ENCODE results near the gene NHERF2. TPM values are rescaled to one million over a fixed set of nuclear protein-coding genes. Genes with fewer than 3 reads are reported as not detected.

Gene NHERF2
- total and polyA plus RNA-seq, 2 experiments from 2014 or later: 12.0 to 16.5 TPM

DNA sequence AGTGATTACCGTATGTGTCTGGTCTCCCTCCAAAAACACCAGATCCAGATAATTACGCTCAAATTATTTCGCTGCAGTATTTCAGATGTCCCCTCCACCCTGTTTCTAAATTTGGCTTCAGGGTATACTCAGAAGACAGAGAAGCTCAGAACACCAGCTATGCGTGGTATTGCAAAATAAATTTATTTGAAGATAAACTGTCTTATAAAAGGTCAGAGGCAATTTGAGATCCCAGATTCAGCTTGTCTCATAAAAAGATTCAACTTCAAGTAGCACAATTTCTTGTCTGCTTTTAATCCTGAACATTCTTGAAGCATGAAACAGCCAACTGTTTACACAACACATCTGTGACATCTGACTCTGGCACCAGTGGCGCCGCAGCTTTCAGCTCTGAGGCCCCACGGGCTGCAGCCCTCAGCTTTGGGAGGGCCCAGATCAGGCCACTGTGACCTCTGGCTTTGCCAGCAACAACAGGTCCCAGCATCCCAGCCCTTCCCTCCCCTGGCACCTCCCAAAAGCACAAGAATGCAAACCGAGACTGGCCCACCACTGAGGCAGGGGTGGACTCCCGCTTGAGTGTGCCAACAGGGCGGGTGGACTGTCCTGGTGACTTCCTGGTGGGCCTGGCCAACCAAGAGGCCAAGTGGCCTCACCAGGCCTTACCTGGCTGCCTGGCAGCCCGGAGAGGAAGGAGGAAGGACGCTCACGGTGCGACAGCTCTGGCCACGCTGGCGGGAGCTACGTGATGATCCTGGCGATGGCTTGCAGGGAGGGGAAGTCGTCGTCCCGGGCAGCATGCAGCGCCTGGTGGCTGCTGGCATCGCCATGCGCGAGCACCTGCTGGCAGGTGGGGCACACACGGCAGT, 29.0 kb upstream of the NHERF2 start:
- Histone ChIP-seq H3F3A (replicated peaks; ENCODE audit: low read depth) (0 out of 2 replicates have a peak, but pooled peaks cover 10% of the 10 kb centered on the region), H2AFZ (no peak overlapping the region), H3K27me3 (ENCODE audit: insufficient read depth) (no peaks in the 10 kb centered on the region), H3K4me1 (ENCODE audit: insufficient read depth) (no peaks in the 10 kb centered on the region), H3K27ac (ENCODE audit: low read depth) (no peak overlapping the region), H3K79me2 (replicated peaks; ENCODE audit: insufficient read depth) (peaks cover 4% of the 10 kb centered on the region; the same call in 1 of the 2 replicates), H3K9me2 (ENCODE audit: insufficient read depth) (no peaks in the 10 kb centered on the region), H3K4me3 (no peak overlapping the region), H3K4me2 (no peak overlapping the region), H4K20me1 (replicated peaks; ENCODE audit: insufficient read depth) (peaks cover 2% of the 10 kb centered on the region; the same call in 1 of the 2 replicates), H3K36me3 (ENCODE audit: insufficient read depth) (no peaks in the 10 kb centered on the region; the same call in 1 of the 2 replicates)
- H3K36me3 Mint-ChIP-seq (ENCODE audit: low read depth): peaks cover 31% of the 10 kb centered on the region
- no peak overlapping the region; the same call in 2 of the 3 replicates for H3K4me3 Mint-ChIP-seq
- H3K27ac Mint-ChIP-seq: no peak overlapping the region
- TF ChIP-seq ZNF331 (CRISPR knock-in tag; IDR thresholded peaks at IDR 0.05; ENCODE audit: low read depth) (no peak), NANOG (IDR thresholded peaks at IDR 0.05; ENCODE audit: borderline replicate concordance) (no peak), ZNF114 (CRISPR knock-in tag; IDR thresholded peaks at IDR 0.05) (no peak)
- TF ChIP-seq, protein P1, sequence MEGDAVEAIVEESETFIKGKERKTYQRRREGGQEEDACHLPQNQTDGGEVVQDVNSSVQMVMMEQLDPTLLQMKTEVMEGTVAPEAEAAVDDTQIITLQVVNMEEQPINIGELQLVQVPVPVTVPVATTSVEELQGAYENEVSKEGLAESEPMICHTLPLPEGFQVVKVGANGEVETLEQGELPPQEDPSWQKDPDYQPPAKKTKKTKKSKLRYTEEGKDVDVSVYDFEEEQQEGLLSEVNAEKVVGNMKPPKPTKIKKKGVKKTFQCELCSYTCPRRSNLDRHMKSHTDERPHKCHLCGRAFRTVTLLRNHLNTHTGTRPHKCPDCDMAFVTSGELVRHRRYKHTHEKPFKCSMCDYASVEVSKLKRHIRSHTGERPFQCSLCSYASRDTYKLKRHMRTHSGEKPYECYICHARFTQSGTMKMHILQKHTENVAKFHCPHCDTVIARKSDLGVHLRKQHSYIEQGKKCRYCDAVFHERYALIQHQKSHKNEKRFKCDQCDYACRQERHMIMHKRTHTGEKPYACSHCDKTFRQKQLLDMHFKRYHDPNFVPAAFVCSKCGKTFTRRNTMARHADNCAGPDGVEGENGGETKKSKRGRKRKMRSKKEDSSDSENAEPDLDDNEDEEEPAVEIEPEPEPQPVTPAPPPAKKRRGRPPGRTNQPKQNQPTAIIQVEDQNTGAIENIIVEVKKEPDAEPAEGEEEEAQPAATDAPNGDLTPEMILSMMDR (conservative IDR thresholded peaks at IDR 0.05; ENCODE audit: low read depth in 2 of 2): no peak
- H3K4me1 Mint-ChIP-seq: peaks cover 2% of the 10 kb centered on the region; the same call in 2 of the 3 replicates
- H3K27me3 Mint-ChIP-seq (ENCODE audit: insufficient read depth, low read depth, poor library complexity): peaks cover 3% of the 10 kb centered on the region
- no peaks in the 10 kb centered on the region for H3K9me3 Mint-ChIP-seq
- DNase-seq (ENCODE audit: low spot score): no peak
- ATAC-seq: no peak

DNA sequence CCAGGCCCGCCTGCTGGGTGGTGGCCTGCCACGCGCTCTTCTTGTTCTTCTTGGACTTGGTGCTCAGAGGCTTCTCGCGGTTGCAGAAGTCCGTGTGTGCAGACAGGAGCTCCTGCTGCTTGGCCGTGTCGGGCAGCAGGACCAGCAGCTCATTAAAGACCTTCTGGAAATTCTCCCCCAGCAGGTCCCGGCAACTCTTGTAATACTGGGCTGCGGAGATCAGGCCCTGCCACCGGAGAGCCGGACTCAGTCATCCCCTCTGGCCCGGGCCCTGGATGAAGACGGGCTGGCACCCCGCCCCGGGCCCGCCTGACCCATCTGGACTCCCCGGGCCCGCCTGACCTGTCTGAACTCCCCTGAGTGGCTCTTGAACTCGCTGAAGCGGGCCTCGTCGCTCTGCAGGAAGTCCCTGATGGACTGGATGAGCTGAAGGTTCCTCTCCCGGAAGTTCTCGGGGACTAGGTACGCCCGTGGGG, 28.3 kb upstream of the NHERF2 start:
- no peak overlapping the region for H3K4me2 ChIP-seq
- no peak overlapping the region; the same call in 2 of the 3 replicates for H3K4me3 Mint-ChIP-seq
- H3K9me2 ChIP-seq (ENCODE audit: insufficient read depth): no peaks in the 10 kb centered on the region
- H4K20me1 ChIP-seq (replicated peaks; ENCODE audit: insufficient read depth): peaks cover 2% of the 10 kb centered on the region
- H3K4me3 ChIP-seq: no peak overlapping the region
- peaks cover 3% of the 10 kb centered on the region for H3K27me3 Mint-ChIP-seq (ENCODE audit: insufficient read depth, low read depth, poor library complexity)
- H3K4me1 ChIP-seq (ENCODE audit: insufficient read depth): no peaks in the 10 kb centered on the region
- H3K27ac ChIP-seq (ENCODE audit: low read depth): no peak overlapping the region
- 0 out of 2 replicates have a peak, but pooled peaks cover 12% of the 10 kb centered on the region for H3F3A ChIP-seq (replicated peaks; ENCODE audit: low read depth)
- no peaks in the 10 kb centered on the region for H3K9me3 Mint-ChIP-seq
- no peak overlapping the region for H2AFZ ChIP-seq
- H3K4me1 Mint-ChIP-seq: peaks cover under 1% of the 10 kb centered on the region; the same call in 2 of the 3 replicates
- no peak for DNase-seq (ENCODE audit: low spot score)
- no peaks in the 10 kb centered on the region for H3K27me3 ChIP-seq (ENCODE audit: insufficient read depth)
- peaks cover 31% of the 10 kb centered on the region for H3K36me3 Mint-ChIP-seq (ENCODE audit: low read depth)
- peaks cover 6% of the 10 kb centered on the region for H3K79me2 ChIP-seq (replicated peaks; ENCODE audit: insufficient read depth)
- H3K36me3 ChIP-seq (ENCODE audit: insufficient read depth): no peaks in the 10 kb centered on the region; the same call in 1 of the 2 replicates
- no peak overlapping the region for H3K27ac Mint-ChIP-seq
- no peak for ATAC-seq
- TF ChIP-seq, protein P1 (conservative IDR thresholded peaks at IDR 0.05; ENCODE audit: low read depth in 2 of 2): no peak
- TF ChIP-seq ZNF331 (CRISPR knock-in tag; IDR thresholded peaks at IDR 0.05; ENCODE audit: low read depth) (no peak), EZH2phosphoT487 (IDR thresholded peaks at IDR 0.05; ENCODE audit: unreplicated experiment) (no peak), EZH2 (IDR thresholded peaks at IDR 0.05; ENCODE audit: low read depth, unreplicated experiment) (no peak), STAT1 (IDR thresholded peaks at IDR 0.05; ENCODE audit: unreplicated experiment) (no peak)
- TF ChIP-seq, protein P2, sequence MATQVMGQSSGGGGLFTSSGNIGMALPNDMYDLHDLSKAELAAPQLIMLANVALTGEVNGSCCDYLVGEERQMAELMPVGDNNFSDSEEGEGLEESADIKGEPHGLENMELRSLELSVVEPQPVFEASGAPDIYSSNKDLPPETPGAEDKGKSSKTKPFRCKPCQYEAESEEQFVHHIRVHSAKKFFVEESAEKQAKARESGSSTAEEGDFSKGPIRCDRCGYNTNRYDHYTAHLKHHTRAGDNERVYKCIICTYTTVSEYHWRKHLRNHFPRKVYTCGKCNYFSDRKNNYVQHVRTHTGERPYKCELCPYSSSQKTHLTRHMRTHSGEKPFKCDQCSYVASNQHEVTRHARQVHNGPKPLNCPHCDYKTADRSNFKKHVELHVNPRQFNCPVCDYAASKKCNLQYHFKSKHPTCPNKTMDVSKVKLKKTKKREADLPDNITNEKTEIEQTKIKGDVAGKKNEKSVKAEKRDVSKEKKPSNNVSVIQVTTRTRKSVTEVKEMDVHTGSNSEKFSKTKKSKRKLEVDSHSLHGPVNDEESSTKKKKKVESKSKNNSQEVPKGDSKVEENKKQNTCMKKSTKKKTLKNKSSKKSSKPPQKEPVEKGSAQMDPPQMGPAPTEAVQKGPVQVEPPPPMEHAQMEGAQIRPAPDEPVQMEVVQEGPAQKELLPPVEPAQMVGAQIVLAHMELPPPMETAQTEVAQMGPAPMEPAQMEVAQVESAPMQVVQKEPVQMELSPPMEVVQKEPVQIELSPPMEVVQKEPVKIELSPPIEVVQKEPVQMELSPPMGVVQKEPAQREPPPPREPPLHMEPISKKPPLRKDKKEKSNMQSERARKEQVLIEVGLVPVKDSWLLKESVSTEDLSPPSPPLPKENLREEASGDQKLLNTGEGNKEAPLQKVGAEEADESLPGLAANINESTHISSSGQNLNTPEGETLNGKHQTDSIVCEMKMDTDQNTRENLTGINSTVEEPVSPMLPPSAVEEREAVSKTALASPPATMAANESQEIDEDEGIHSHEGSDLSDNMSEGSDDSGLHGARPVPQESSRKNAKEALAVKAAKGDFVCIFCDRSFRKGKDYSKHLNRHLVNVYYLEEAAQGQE (IDR thresholded peaks at IDR 0.05; ENCODE audit: unreplicated experiment): no peak
